Neuronal stem cell (in vitro differentiated cells): ENCODE results near the gene ZC3H12C.

Source experiments
- DNase-seq: peaks from one replicate; pipeline ENCODE4 v3.0.0-alpha.2; 2013; ENCODE audit warnings: low spot score
- H2AFZ ChIP-seq: one replicate; pipeline ENCODE4 v1.6.1; 2013; ENCODE audit warnings: mild to moderate bottlenecking, low read length, inconsistent platforms
- H2AK5ac ChIP-seq: 2 replicates; pipeline ENCODE4 v1.6.1; 2013; ENCODE audit warnings: low read depth, mild to moderate bottlenecking, inconsistent platforms, low read length, moderate library complexity, mixed read lengths
- H2BK120ac ChIP-seq: 2 replicates; pipeline ENCODE4 v1.6.1; 2013; ENCODE audit warnings: low read depth, mild to moderate bottlenecking, inconsistent platforms, low read length, moderate library complexity, mixed read lengths
- H2BK12ac ChIP-seq: one replicate; pipeline ENCODE4 v1.6.1; 2013; ENCODE audit warnings: low read length, inconsistent platforms
- H2BK15ac ChIP-seq: 2 replicates; pipeline ENCODE4 v1.6.1; 2013; ENCODE audit warnings: mild to moderate bottlenecking, low read length, inconsistent platforms, mixed read lengths
- H2BK5ac ChIP-seq: one replicate; pipeline ENCODE4 v1.6.1; 2013; ENCODE audit warnings: inconsistent platforms, mild to moderate bottlenecking, low read length, moderate library complexity
- H3K14ac ChIP-seq: one replicate; pipeline ENCODE4 v1.6.1; 2013; ENCODE audit warnings: low read length, inconsistent platforms
- H3K18ac ChIP-seq: 2 replicates; pipeline ENCODE4 v1.6.1; 2013; ENCODE audit warnings: low read length, inconsistent platforms
- H3K23ac ChIP-seq: 2 replicates; pipeline ENCODE4 v1.6.1; 2013; ENCODE audit warnings: low read depth, mild to moderate bottlenecking, mixed read lengths, low read length, inconsistent platforms; ENCODE audit not compliant: poor library complexity
- H3K27ac ChIP-seq: replicated peaks from 3 replicates; pipeline ENCODE4 v1.5.1; 2013; ENCODE audit warnings: low read length, inconsistent platforms
- H3K27me3 ChIP-seq, 3 experiments: 2 replicates each; pipeline ENCODE4 v1.6.1; 2013; ENCODE audit warnings: low read length in 3 of 3, mild to moderate bottlenecking in 2 of 3, inconsistent platforms in 1 of 3, low read depth in 1 of 3, mixed read lengths in 1 of 3, moderate library complexity in 1 of 3; ENCODE audit not compliant: control insufficient read depth in 3 of 3, insufficient read depth in 3 of 3
- H3K36me3 ChIP-seq, 2 donors: replicated peaks in 1 of 2; 2 replicates each; pipeline ENCODE4 v1.6.1; 2013; ENCODE audit warnings: low read length in 2 of 2; ENCODE audit not compliant: control insufficient read depth in 2 of 2, insufficient read depth in 2 of 2
- H3K4ac ChIP-seq: 2 replicates; pipeline ENCODE4 v1.6.1; 2013; ENCODE audit warnings: inconsistent platforms, mild to moderate bottlenecking, low read length, moderate library complexity
- H3K4me1 ChIP-seq, 2 donors: 1 replicate in 1 of 2; 2 replicates in 1 of 2; pipeline ENCODE4 v1.6.1; 2013; ENCODE audit warnings: low read length in 2 of 2, low read depth in 1 of 2; ENCODE audit not compliant: control insufficient read depth in 2 of 2, insufficient read depth in 1 of 2
- H3K4me2 ChIP-seq: one replicate; pipeline ENCODE4 v1.6.1; 2013; ENCODE audit warnings: mild to moderate bottlenecking, low read length, inconsistent platforms; ENCODE audit not compliant: insufficient read depth, poor library complexity, severe bottlenecking
- H3K4me3 ChIP-seq, 2 donors: 2 replicates each; pipeline ENCODE4 v1.5.1; 2013; ENCODE audit warnings: low read length in 2 of 2, mild to moderate bottlenecking in 2 of 2, inconsistent platforms in 1 of 2, moderate library complexity in 1 of 2
- H3K79me1 ChIP-seq: one replicate; pipeline ENCODE4 v1.6.1; 2013; ENCODE audit warnings: low read depth, mild to moderate bottlenecking, inconsistent platforms, low read length, moderate library complexity
- H3K9ac ChIP-seq: one replicate; pipeline ENCODE4 v1.6.1; 2013; ENCODE audit warnings: mild to moderate bottlenecking, low read depth, low read length, inconsistent platforms; ENCODE audit not compliant: poor library complexity
- H3K9me3 ChIP-seq, 2 donors: replicated peaks in 1 of 2; 2 replicates each; pipeline versions ENCODE3 to v1.6.1; 2013; ENCODE audit warnings: low read length in 2 of 2, mild to moderate bottlenecking in 2 of 2, inconsistent platforms in 1 of 2, low read depth in 1 of 2, mixed read lengths in 1 of 2, moderate library complexity in 1 of 2; ENCODE audit not compliant: control insufficient read depth in 2 of 2, insufficient read depth in 1 of 2
- H4K8ac ChIP-seq: one replicate; pipeline ENCODE4 v1.6.1; 2013; ENCODE audit warnings: low read depth, mild to moderate bottlenecking, inconsistent platforms, low read length, moderate library complexity
- H4K91ac ChIP-seq: one replicate; pipeline ENCODE4 v1.6.1; 2013; ENCODE audit warnings: low read length, low read depth, mild to moderate bottlenecking, inconsistent platforms; ENCODE audit not compliant: poor library complexity
- WGBS, 2 donors: extraction: QIAGEN DNeasy Blood & Tissue Kit; methylation state at CpG; one replicate each; pipeline ENCODE4 v1.1.7; 2013; ENCODE audit warnings: missing lambda C conversion rate in 2 of 2, mixed read lengths in 1 of 2; ENCODE audit not compliant: insufficient read length in 2 of 2, insufficient replicate concordance in 1 of 2; ENCODE audit errors: extremely low coverage in 2 of 2; 5-methylcytosine and 5-hydroxymethylcytosine counted together

ZC3H12C gene

GRCh38 chr11:110169738-110170137 lies 76.5 kb downstream of the ZC3H12C start:
- DNase-seq: no peak
- Histone ChIP-seq H2AFZ (no peak overlapping the region), H3K79me1 (no peaks in the 10 kb centered on the region), H3K18ac (no peak overlapping the region), H4K8ac (no peak overlapping the region), H3K36me3 (peaks cover 11 to 51% of the 10 kb centered on the region in 2 donors), H4K91ac (no peak overlapping the region), H2BK12ac (no peak overlapping the region), H3K4me3 (no peak overlapping the region), H2BK120ac (no peak overlapping the region), H3K23ac (no peak overlapping the region), H2AK5ac (no peak overlapping the region), H3K27me3 (no peaks in the 10 kb centered on the region), H3K9me3 (no peaks in the 10 kb centered on the region), H3K4ac (no peak overlapping the region), H3K27ac (no peak overlapping the region), H3K14ac (no peak overlapping the region), H2BK5ac (no peak overlapping the region), H2BK15ac (no peak overlapping the region), H3K4me2 (no peak overlapping the region), H3K4me1 (peaks cover 4 to 9% of the 10 kb centered on the region in 2 donors), H3K9ac (no peak overlapping the region)
- no CpG with 5 or more reads among the region's 2 CpGs for WGBS, 2 donors

- Histone ChIP-seq H2BK12ac (no peak overlapping the region), H3K14ac (no peak overlapping the region), H3K4me2 (no peak overlapping the region), H3K4ac (no peak overlapping the region), H3K4me1 (peaks cover 4 to 15% of the 10 kb centered on the region in 2 donors), H2BK5ac (no peak overlapping the region), H2AFZ (no peak overlapping the region), H3K36me3 (peaks cover 1 to 23% of the 10 kb centered on the region in 2 donors), H3K27me3 (no peaks in the 10 kb centered on the region), H3K9ac (no peak overlapping the region), H4K8ac (no peak overlapping the region), H3K9me3 (no peaks in the 10 kb centered on the region), H3K4me3 (no peak overlapping the region), H4K91ac (no peak overlapping the region), H2AK5ac (no peak overlapping the region), H3K23ac (no peak overlapping the region), H3K79me1 (no peaks in the 10 kb centered on the region), H3K27ac (no peak overlapping the region), H2BK15ac (no peak overlapping the region), H2BK120ac (no peak overlapping the region), H3K18ac (no peak overlapping the region)
- no CpG with 5 or more reads among the region's 11 CpGs for WGBS, 2 donors
- no peak for DNase-seq
Measured at GRCh38 chr11:110172468-110173065, 79.4 kb downstream of the ZC3H12C start.

GRCh38 chr11:110173811-110174644 lies 80.8 kb downstream of the ZC3H12C start:
- no peak overlapping the region for H2BK5ac ChIP-seq
- no peaks in the 10 kb centered on the region for H3K27me3 ChIP-seq
- no peak overlapping the region for H4K8ac ChIP-seq
- H2AK5ac ChIP-seq: no peak overlapping the region
- H2BK120ac ChIP-seq: no peak overlapping the region
- no peak overlapping the region for H3K9ac ChIP-seq
- H2AFZ ChIP-seq: no peak overlapping the region
- no peak overlapping the region for H3K4me2 ChIP-seq
- no peak overlapping the region for H3K23ac ChIP-seq
- no peak overlapping the region for H4K91ac ChIP-seq
- H2BK12ac ChIP-seq: no peak overlapping the region
- no peak overlapping the region for H3K18ac ChIP-seq
- peaks cover 4 to 15% of the 10 kb centered on the region in 2 donors for H3K4me1 ChIP-seq
- no peaks in the 10 kb centered on the region for H3K9me3 ChIP-seq
- H3K79me1 ChIP-seq: no peaks in the 10 kb centered on the region
- H3K14ac ChIP-seq: no peak overlapping the region
- DNase-seq: peak; percentile 67
- no peak overlapping the region for H2BK15ac ChIP-seq
- WGBS, 2 donors: no CpG with 5 or more reads among the region's 14 CpGs
- H3K27ac ChIP-seq: no peak overlapping the region
- peaks cover 0 to 9% of the 10 kb centered on the region in 2 donors for H3K36me3 ChIP-seq
- H3K4ac ChIP-seq: no peak overlapping the region
- no peak overlapping the region for H3K4me3 ChIP-seq

GRCh38 chr11:110174645-110175310 lies 81.6 kb downstream of the ZC3H12C start:
- Histone ChIP-seq H2BK120ac (no peak overlapping the region), H2AFZ (no peak overlapping the region), H3K4me2 (no peak overlapping the region), H4K8ac (no peak overlapping the region), H2BK12ac (no peak overlapping the region), H3K27ac (no peak overlapping the region), H2AK5ac (no peak overlapping the region), H2BK5ac (no peak overlapping the region), H3K4me3 (no peak overlapping the region), H2BK15ac (no peak overlapping the region), H3K14ac (no peak overlapping the region), H4K91ac (no peak overlapping the region), H3K4me1 (peaks cover 4 to 15% of the 10 kb centered on the region in 2 donors), H3K9me3 (no peaks in the 10 kb centered on the region), H3K23ac (no peak overlapping the region), H3K18ac (no peak overlapping the region), H3K36me3 (peaks cover 0 to 2% of the 10 kb centered on the region in 2 donors), H3K27me3 (no peaks in the 10 kb centered on the region), H3K79me1 (no peaks in the 10 kb centered on the region), H3K9ac (no peak overlapping the region), H3K4ac (no peak overlapping the region)
- no peak for DNase-seq
- no CpG with 5 or more reads among the region's 6 CpGs for WGBS, 2 donors
